Measurements from ENCODE around the gene PPM1B.

The PPM1B gene

GRCh38 chr2:44168681-44169154, at the start of gene PPM1B:
TSS of gene PPM1B (plus strand) at chr2:44168875. CDS start at chr2:44201200, 32,325 bp downstream.
- Histone ChIP-seq H3K4me1 (ENCODE audit: control insufficient read depth, insufficient read depth, low read length) (peaks cover 2% of the 10 kb centered on the region; the same call in 1 of the 2 replicates), H3K27ac (ENCODE audit: extremely low read depth, low read depth, low read length) (peak within 1 kb of the TSS; percentile 86), H3K36me3 (ENCODE audit: control insufficient read depth in 2 of 2, insufficient read depth in 1 of 2, low read length in 2 of 2) (no peaks in the 10 kb centered on the region; a peak in 1 of 3 replicates), H3K4me3 (ENCODE audit: low read depth, low read length) (peak within 1 kb of the TSS; percentile 97), H3K9me3 (ENCODE audit: control insufficient read depth, insufficient read depth, low read depth, low read length) (no peaks in the 10 kb centered on the region)
- POLR2A ChIA-PET: interaction anchor here (0.6 to 2.0 kb wide), 16 partner anchors 11 to 495 kb away, joined by 3 to 12 read pairs (median 3); partner anchors contain the start of genes CAMKMT and PREPL
- CTCF ChIA-PET: no interaction called here
- TF ChIP-seq ZNF76 (tag by site-specific recombination; IDR thresholded peaks at IDR 0.05; ENCODE audit: borderline replicate concordance, low read depth): no peak
- peak; percentile 34; the same call in 1 of the 2 replicates for TF ChIP-seq KLF16 (tag by site-specific recombination; IDR thresholded peaks at IDR 0.05)
- TF ChIP-seq PRDM2 (tag by site-specific recombination; IDR thresholded peaks at IDR 0.05; ENCODE audit: borderline replicate concordance): no peak
- TF ChIP-seq ZNF830 (tag by site-specific recombination; IDR thresholded peaks at IDR 0.05; ENCODE audit: low read depth): no peak
- TF ChIP-seq ZNF664 (tag by site-specific recombination; IDR thresholded peaks at IDR 0.05): no peak
- no peak for TF ChIP-seq ZNF529 (tag by site-specific recombination; IDR thresholded peaks at IDR 0.05; ENCODE audit: insufficient replicate concordance)
- TF ChIP-seq ZBTB1 (tag by site-specific recombination; IDR thresholded peaks at IDR 0.05): no peak
- no peak for TF ChIP-seq ZNF157 (tag by site-specific recombination; IDR thresholded peaks at IDR 0.05)
- TF ChIP-seq SP3 (tag by site-specific recombination; IDR thresholded peaks at IDR 0.05): peak; percentile 91
- TF ChIP-seq ZNF621 (tag by site-specific recombination; IDR thresholded peaks at IDR 0.05): no peak
- TF ChIP-seq HOXA7 (CRISPR knock-in tag; IDR thresholded peaks at IDR 0.05; ENCODE audit: borderline replicate concordance): no peak
- TF ChIP-seq ZNF214 (tag by site-specific recombination; IDR thresholded peaks at IDR 0.05; ENCODE audit: borderline replicate concordance): no peak
- TF ChIP-seq TCF7L2 (IDR thresholded peaks at IDR 0.05; ENCODE audit: borderline replicate concordance, low read depth, low read length): no peak
- no peak for TF ChIP-seq ZNF600 (tag by site-specific recombination; IDR thresholded peaks at IDR 0.05)
- no peak for TF ChIP-seq ZBTB44 (tag by site-specific recombination; IDR thresholded peaks at IDR 0.05)
- TF ChIP-seq SP2 (tag by site-specific recombination; IDR thresholded peaks at IDR 0.05): peak; percentile 73
- no peak for TF ChIP-seq ZNF140 (tag by site-specific recombination; IDR thresholded peaks at IDR 0.05)
- TF ChIP-seq SCRT1 (tag by site-specific recombination; IDR thresholded peaks at IDR 0.05; ENCODE audit: borderline replicate concordance): no peak
- no peak for TF ChIP-seq ZNF2 (tag by site-specific recombination; IDR thresholded peaks at IDR 0.05)
- TF ChIP-seq SP7 (tag by site-specific recombination; IDR thresholded peaks at IDR 0.05): peak; percentile 49; the same call in 1 of the 2 replicates
- no peak for TF ChIP-seq ZNF654 (tag by site-specific recombination; IDR thresholded peaks at IDR 0.05; ENCODE audit: low read depth)
- peak; percentile 64; the same call in 1 of the 2 replicates for TF ChIP-seq GLIS2 (tag by site-specific recombination; IDR thresholded peaks at IDR 0.05)
- 0 out of 2 replicates have a peak, but pooled peaks have one; percentile 46 for TF ChIP-seq KLF8 (tag by site-specific recombination; IDR thresholded peaks at IDR 0.05)
- TF ChIP-seq YY2 (tag by site-specific recombination; IDR thresholded peaks at IDR 0.05): peak; percentile 78
- TF ChIP-seq ZNF404 (tag by site-specific recombination; IDR thresholded peaks at IDR 0.05): no peak
- no peak for TF ChIP-seq ZNF837 (tag by site-specific recombination; IDR thresholded peaks at IDR 0.05)
- TF ChIP-seq HOXC10 (CRISPR knock-in tag; IDR thresholded peaks at IDR 0.05): no peak
- TF ChIP-seq, protein P1, sequence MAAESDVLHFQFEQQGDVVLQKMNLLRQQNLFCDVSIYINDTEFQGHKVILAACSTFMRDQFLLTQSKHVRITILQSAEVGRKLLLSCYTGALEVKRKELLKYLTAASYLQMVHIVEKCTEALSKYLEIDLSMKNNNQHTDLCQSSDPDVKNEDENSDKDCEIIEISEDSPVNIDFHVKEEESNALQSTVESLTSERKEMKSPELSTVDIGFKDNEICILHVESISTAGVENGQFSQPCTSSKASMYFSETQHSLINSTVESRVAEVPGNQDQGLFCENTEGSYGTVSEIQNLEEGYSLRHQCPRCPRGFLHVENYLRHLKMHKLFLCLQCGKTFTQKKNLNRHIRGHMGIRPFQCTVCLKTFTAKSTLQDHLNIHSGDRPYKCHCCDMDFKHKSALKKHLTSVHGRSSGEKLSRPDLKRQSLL (tag by site-specific recombination; IDR thresholded peaks at IDR 0.05): no peak
- TF ChIP-seq ZSCAN5A (tag by site-specific recombination; IDR thresholded peaks at IDR 0.05): 0 out of 2 replicates have a peak, but pooled peaks have one; percentile 18
- peak; percentile 71; the same call in 1 of the 2 replicates for TF ChIP-seq ZNF341 (tag by site-specific recombination; IDR thresholded peaks at IDR 0.05; ENCODE audit: low read depth)
